Measurements from ENCODE around the gene CHST5. TPM values are rescaled to one million over a fixed set of nuclear protein-coding genes. Genes with fewer than 3 reads are reported as not detected.

CHST5 gene
- total and polyA plus RNA-seq, 2 donors (not counting 1 experiment from before 2014, with no cell fraction given), result 0.99 TPM; not detected in 1

DNA sequence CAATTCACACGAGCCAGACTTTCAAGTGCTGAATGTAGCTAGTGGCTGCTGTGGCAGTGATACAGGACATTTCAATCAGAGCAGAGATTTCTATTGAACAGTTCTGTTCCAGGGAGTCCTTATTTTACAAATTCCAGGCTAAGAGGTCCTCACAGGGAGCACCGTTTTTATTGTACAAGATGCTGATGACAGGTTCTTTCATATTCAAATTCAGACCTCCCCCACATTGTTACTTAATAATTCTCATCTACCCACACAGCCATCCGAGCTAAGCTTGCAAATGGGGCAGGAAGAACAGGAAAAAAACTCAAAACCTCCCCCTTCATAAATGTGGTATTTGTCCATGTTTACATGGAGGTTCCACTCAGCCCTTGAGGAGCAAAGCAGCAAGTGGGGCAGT is 40.0 kb upstream of the CHST5 start:
- no peak overlapping the region for H2AFZ ChIP-seq (ENCODE audit: insufficient read depth, low read depth, low read length, poor library complexity, severe bottlenecking)
- H3K4me1 Mint-ChIP-seq, result peaks cover 61% of the 10 kb centered on the region
- CTCF ChIA-PET, result interaction anchor here (1.8 kb wide), 1 partner anchor 11 kb away, joined by 4 read pairs; no protein-coding TSS in a partner anchor
- H3K9ac ChIP-seq (ENCODE audit: low read length), result no peak overlapping the region
- H3K4me3 Mint-ChIP-seq, result no peak overlapping the region
- H3K27ac Mint-ChIP-seq, result peak overlapping the region; percentile 47
- H4K20me1 ChIP-seq (ENCODE audit: control insufficient read depth, insufficient read depth, low read length, poor library complexity, severe bottlenecking), result peaks cover 25% of the 10 kb centered on the region
- no peaks in the 10 kb centered on the region for H3K27me3 Mint-ChIP-seq
- DNase-seq (no peak), ATAC-seq (ENCODE audit: low read depth) (no peak)
- H3K9me3 Mint-ChIP-seq (ENCODE audit: insufficient read depth), result no peaks in the 10 kb centered on the region
- peaks cover 17 to 71% of the 10 kb centered on the region in 2 experiments for H3K36me3 ChIP-seq (replicated peaks in 1 of 2; ENCODE audit: control extremely low read depth in 1 of 2, control insufficient read depth in 1 of 2, extremely low read depth in 1 of 2, insufficient read depth in 2 of 2, low read length in 1 of 2)
- no peak for TF ChIP-seq CTCF (IDR thresholded peaks at IDR 0.05)
- no peak for TF ChIP-seq EZH2 (IDR thresholded peaks at IDR 0.05; ENCODE audit: borderline replicate concordance, insufficient read depth, low read depth, low read length, poor library complexity, severe bottlenecking)
- intact Hi-C loops (cut with micrococcal nuclease), result no loop called here
- H3K4me2 ChIP-seq (replicated peaks; ENCODE audit: low read depth, low read length, poor library complexity, severe bottlenecking), result no peak overlapping the region
- no peaks in the 10 kb centered on the region for H3K27me3 ChIP-seq (replicated peaks in 1 of 4; ENCODE audit: control extremely low read depth in 1 of 4, control insufficient read depth in 3 of 4, insufficient read depth in 4 of 4, low read length in 3 of 4)
- peaks cover 22 to 67% of the 10 kb centered on the region in 2 donors for H3K4me1 ChIP-seq (ENCODE audit: control insufficient read depth in 2 of 2, insufficient read depth in 2 of 2, low read length in 2 of 2)
- POLR2A ChIA-PET, result no interaction called here
- H3K27ac ChIP-seq (ENCODE audit: low read length in 2 of 2), result peak overlapping the region in 1 of 2 donors; percentile 54
- H3K79me2 ChIP-seq (ENCODE audit: control insufficient read depth, insufficient read depth, low read length), result peaks cover 42% of the 10 kb centered on the region
- 100% methylated on average over 1 of the region's 3 CpGs for WGBS (ENCODE audit: insufficient coverage)
- H3K4me3 ChIP-seq (ENCODE audit: control extremely low read depth in 1 of 5, extremely low read depth in 1 of 5, insufficient read depth in 1 of 5, low read depth in 2 of 5, low read length in 4 of 5), result no peak overlapping the region
- no peaks in the 10 kb centered on the region for H3K9me3 ChIP-seq (ENCODE audit: control extremely low read depth in 1 of 3, control insufficient read depth in 2 of 3, insufficient read depth in 1 of 3, low read length in 2 of 3)

GRCh38 chr16:75573955-75574354 is 38.0 kb upstream of the CHST5 start:
- Histone ChIP-seq H3K4me1 (ENCODE audit: control insufficient read depth in 2 of 2, insufficient read depth in 2 of 2, low read length in 2 of 2) (peaks cover 27 to 70% of the 10 kb centered on the region in 2 donors), H2AFZ (ENCODE audit: insufficient read depth, low read depth, low read length, poor library complexity, severe bottlenecking) (no peak overlapping the region), H3K4me3 (ENCODE audit: control extremely low read depth in 1 of 5, extremely low read depth in 1 of 5, insufficient read depth in 1 of 5, low read depth in 2 of 5, low read length in 4 of 5) (no peak overlapping the region), H3K36me3 (replicated peaks in 1 of 2; ENCODE audit: control extremely low read depth in 1 of 2, control insufficient read depth in 1 of 2, extremely low read depth in 1 of 2, insufficient read depth in 2 of 2, low read length in 1 of 2) (peaks cover 19 to 88% of the 10 kb centered on the region in 2 experiments), H3K79me2 (ENCODE audit: control insufficient read depth, insufficient read depth, low read length) (peaks cover 46% of the 10 kb centered on the region), H3K9me3 (ENCODE audit: control extremely low read depth in 1 of 3, control insufficient read depth in 2 of 3, insufficient read depth in 1 of 3, low read length in 2 of 3) (no peaks in the 10 kb centered on the region), H3K27ac (ENCODE audit: low read length in 2 of 2) (no peak overlapping the region), H3K27me3 (replicated peaks in 1 of 4; ENCODE audit: control extremely low read depth in 1 of 4, control insufficient read depth in 3 of 4, insufficient read depth in 4 of 4, low read length in 3 of 4) (no peaks in the 10 kb centered on the region), H4K20me1 (ENCODE audit: control insufficient read depth, insufficient read depth, low read length, poor library complexity, severe bottlenecking) (peaks cover 25% of the 10 kb centered on the region), H3K4me2 (replicated peaks; ENCODE audit: low read depth, low read length, poor library complexity, severe bottlenecking) (no peak overlapping the region), H3K9ac (ENCODE audit: low read length) (no peak overlapping the region)
- POLR2A ChIA-PET, result no interaction called here
- Mint-ChIP-seq H3K4me1 (peaks cover 64% of the 10 kb centered on the region), H3K27ac (no peak overlapping the region), H3K9me3 (ENCODE audit: insufficient read depth) (no peaks in the 10 kb centered on the region), H3K27me3 (no peaks in the 10 kb centered on the region), H3K4me3 (no peak overlapping the region)
- no peak for ATAC-seq (ENCODE audit: low read depth)
- WGBS (ENCODE audit: insufficient coverage), result 96% methylated on average over 5 of the region's 5 CpGs
- intact Hi-C loops (cut with micrococcal nuclease), result no loop called here
- CTCF ChIA-PET, result interaction anchor here (1.1 kb wide), 1 partner anchor 105 kb away, joined by 5 read pairs; no protein-coding TSS in a partner anchor
- TF ChIP-seq EZH2 (IDR thresholded peaks at IDR 0.05; ENCODE audit: borderline replicate concordance, insufficient read depth, low read depth, low read length, poor library complexity, severe bottlenecking), result no peak
- TF ChIP-seq CTCF (IDR thresholded peaks at IDR 0.05), result no peak
- DNase-seq, result no peak

All from B cell (primary cell).